Measurements from ENCODE around the gene POU2F2. TPM values are rescaled to one million over a fixed set of nuclear protein-coding genes. Genes with fewer than 3 reads are reported as not detected.

Gene POU2F2
- total RNA-seq, 6 experiments from 2014 or later = 6.4 to 11.0 (median 7.8) TPM

GRCh38 chr19:42170715-42171114, 38.5 kb upstream of the POU2F2 start:
- no peak overlapping the region for H3K4me3 Mint-ChIP-seq
- H3K36me3 Mint-ChIP-seq (ENCODE audit: low read depth) = no peaks in the 10 kb centered on the region
- H3K4me1 Mint-ChIP-seq (ENCODE audit: low read depth) = peaks cover under 1% of the 10 kb centered on the region
- no peak for DNase-seq
- H3K9me3 Mint-ChIP-seq = no peaks in the 10 kb centered on the region
- TF ChIP-seq CTCF (IDR thresholded peaks at IDR 0.05) = no peak
- peaks cover 27% of the 10 kb centered on the region for H3K27me3 Mint-ChIP-seq (ENCODE audit: insufficient read depth)
- H3K27ac Mint-ChIP-seq = no peak overlapping the region

GRCh38 chr19:42169486-42170413, 37.5 kb upstream of the POU2F2 start:
- H3K4me1 Mint-ChIP-seq (ENCODE audit: low read depth) = no peaks in the 10 kb centered on the region
- H3K9me3 Mint-ChIP-seq = no peaks in the 10 kb centered on the region
- H3K27me3 Mint-ChIP-seq (ENCODE audit: insufficient read depth) = peaks cover 32% of the 10 kb centered on the region
- DNase-seq = no peak
- no peaks in the 10 kb centered on the region for H3K36me3 Mint-ChIP-seq (ENCODE audit: low read depth)
- no peak overlapping the region for H3K27ac Mint-ChIP-seq
- no peak for TF ChIP-seq CTCF (IDR thresholded peaks at IDR 0.05)
- H3K4me3 Mint-ChIP-seq = no peak overlapping the region

GRCh38 chr19:42168206-42168605, 36.0 kb upstream of the POU2F2 start:
- TF ChIP-seq CTCF (IDR thresholded peaks at IDR 0.05) = no peak

GRCh38 chr19:42166316-42166715, 34.1 kb upstream of the POU2F2 start:
- Mint-ChIP-seq H3K4me1 (ENCODE audit: low read depth) (no peaks in the 10 kb centered on the region), H3K27me3 (ENCODE audit: insufficient read depth) (peaks cover 48% of the 10 kb centered on the region), H3K4me3 (no peak overlapping the region), H3K9me3 (no peaks in the 10 kb centered on the region), H3K27ac (no peak overlapping the region), H3K36me3 (ENCODE audit: low read depth) (no peaks in the 10 kb centered on the region)
- no peak for DNase-seq
- no peak for TF ChIP-seq CTCF (IDR thresholded peaks at IDR 0.05)

More at GRCh38 chr19:42168206-42168605, 36.0 kb upstream of the POU2F2 start:
- DNase-seq = no peak
- H3K4me3 Mint-ChIP-seq = no peak overlapping the region
- H3K27ac Mint-ChIP-seq = no peak overlapping the region
- no peaks in the 10 kb centered on the region for H3K9me3 Mint-ChIP-seq
- H3K27me3 Mint-ChIP-seq (ENCODE audit: insufficient read depth) = peaks cover 36% of the 10 kb centered on the region
- no peaks in the 10 kb centered on the region for H3K36me3 Mint-ChIP-seq (ENCODE audit: low read depth)
- no peaks in the 10 kb centered on the region for H3K4me1 Mint-ChIP-seq (ENCODE audit: low read depth)

- Mint-ChIP-seq H3K4me3 (no peak overlapping the region), H3K36me3 (ENCODE audit: low read depth) (no peaks in the 10 kb centered on the region), H3K27ac (no peak overlapping the region), H3K4me1 (ENCODE audit: low read depth) (no peaks in the 10 kb centered on the region), H3K9me3 (no peaks in the 10 kb centered on the region), H3K27me3 (ENCODE audit: insufficient read depth) (peaks cover 50% of the 10 kb centered on the region)
- no peak for DNase-seq
- TF ChIP-seq CTCF (IDR thresholded peaks at IDR 0.05) = no peak
Measured at GRCh38 chr19:42165146-42165545, 32.9 kb upstream of the POU2F2 start.

Data from HFFc6 (cell line).